Astrocyte (in vitro differentiated cells and primary cell): Measurements from ENCODE around the gene RASGRP2.

Source experiments
- CTCF ChIP-seq: IDR thresholded peaks from 2 replicates; pipeline ENCODE4 v1.5.1; 2011; ENCODE audit warnings: low read depth, mild to moderate bottlenecking, inconsistent platforms, low read length, moderate library complexity; ENCODE audit not compliant: insufficient read depth
- EZH2 ChIP-seq: IDR thresholded peaks from 2 replicates; pipeline ENCODE4 v1.6.1; 2012; ENCODE audit warnings: mild to moderate bottlenecking, low read length, inconsistent platforms; ENCODE audit not compliant: insufficient read depth

GRCh38 chr11:64694821-64695365 lies 49.0 kb downstream of the RASGRP2 start:
- TF ChIP-seq CTCF (no peak), EZH2 (no peak)
